ENCODE data around the gene SLFN11. TPM values are rescaled to one million over a fixed set of nuclear protein-coding genes. Genes with fewer than 3 reads are reported as not detected.

SLFN11 gene
- total RNA-seq, 1 experiment from 2014 or later, result 0.26 TPM

DNA sequence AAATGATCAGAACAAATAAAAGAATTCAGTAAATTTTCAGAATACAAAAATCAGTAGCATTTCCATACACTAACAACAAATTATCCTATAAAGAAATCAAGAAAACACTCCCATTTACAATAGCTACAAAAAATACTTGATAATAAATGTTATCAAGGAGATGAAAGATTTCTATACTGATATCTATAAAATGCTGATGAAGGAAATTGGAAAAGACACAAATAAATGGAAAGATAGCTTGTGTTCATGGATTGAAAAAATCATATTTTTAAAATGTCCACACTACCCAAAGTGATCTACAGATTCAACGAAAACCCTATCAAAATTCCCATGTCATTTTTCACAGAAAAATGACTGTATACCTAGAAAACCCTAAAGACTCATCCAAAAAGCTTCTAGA, 40.8 kb upstream of the SLFN11 start (continued):
- no peak for TF ChIP-seq TP53 (CRISPR knock-in tag; IDR thresholded peaks at IDR 0.05)

DNA sequence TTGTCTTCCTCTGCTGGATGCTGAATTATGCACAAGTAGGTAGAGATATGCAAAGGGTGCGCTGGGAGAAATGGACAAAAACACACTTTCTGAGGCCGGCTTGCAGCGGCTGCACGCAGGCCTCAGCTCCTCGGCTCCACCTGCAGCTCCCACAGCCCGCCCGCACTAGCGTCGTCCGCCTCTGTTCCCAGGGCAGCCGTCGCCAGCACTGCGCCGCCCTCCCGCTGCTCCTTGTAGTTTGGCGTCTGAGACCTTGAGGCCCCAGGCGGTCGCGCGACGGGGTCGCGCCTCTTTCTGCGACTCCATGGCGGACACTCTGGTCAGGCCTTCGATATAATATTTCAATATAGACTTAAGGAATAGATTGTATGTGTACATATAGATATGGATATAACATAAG, 34.1 kb upstream of the SLFN11 start:
- Mint-ChIP-seq H3K27ac (no peak overlapping the region), H3K9me3 (no peaks in the 10 kb centered on the region), H3K4me3 (no peak overlapping the region), H3K36me3 (peaks cover 14% of the 10 kb centered on the region), H3K27me3 (ENCODE audit: low read depth) (peaks cover 6% of the 10 kb centered on the region), H3K4me1 (no peaks in the 10 kb centered on the region)
- ATAC-seq (peak; percentile 76), DNase-seq (ENCODE audit: low spot score) (peak; percentile 35)
- CTCF ChIA-PET, result no interaction called here
- POLR2A ChIA-PET, result interaction anchor here (1.0 kb wide), 1 partner anchor 147 kb away, joined by 3 read pairs; no protein-coding TSS in a partner anchor
- TF ChIP-seq ZNF512 (CRISPR knock-in tag; IDR thresholded peaks at IDR 0.05; ENCODE audit: borderline replicate concordance) (no peak), SOX15 (CRISPR knock-in tag; IDR thresholded peaks at IDR 0.05) (no peak), TEAD1 (CRISPR knock-in tag; IDR thresholded peaks at IDR 0.05) (no peak), OVOL2 (CRISPR knock-in tag; IDR thresholded peaks at IDR 0.05; ENCODE audit: borderline replicate concordance) (no peak), SMAD4 (CRISPR knock-in tag; IDR thresholded peaks at IDR 0.05) (no peak), ZNF396 (CRISPR knock-in tag; IDR thresholded peaks at IDR 0.05; ENCODE audit: borderline replicate concordance) (no peak), MXD4 (CRISPR knock-in tag; IDR thresholded peaks at IDR 0.05; ENCODE audit: borderline replicate concordance) (no peak), CREB1 (CRISPR knock-in tag; IDR thresholded peaks at IDR 0.05) (no peak)

DNA sequence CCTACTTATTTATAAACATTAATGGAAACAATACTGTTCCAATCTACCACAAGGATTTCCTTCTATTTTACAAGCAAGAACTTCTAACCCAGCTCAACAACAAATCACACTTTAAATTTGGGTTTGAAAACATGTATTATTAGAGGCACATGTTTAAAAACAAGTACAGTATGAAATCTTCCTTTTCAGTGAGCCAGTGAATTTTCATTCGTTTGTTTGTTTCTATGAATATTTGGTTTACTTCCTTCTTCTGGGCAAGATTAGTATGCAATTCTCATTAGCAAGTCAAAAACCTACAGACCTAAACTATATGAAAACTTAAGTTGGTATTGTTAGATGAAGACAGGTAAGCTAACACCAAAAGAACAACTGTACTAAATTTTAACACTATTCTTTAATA, 33.1 kb upstream of the SLFN11 start:
- Mint-ChIP-seq H3K27me3 (ENCODE audit: low read depth) (peaks cover 6% of the 10 kb centered on the region), H3K4me1 (no peaks in the 10 kb centered on the region), H3K36me3 (peaks cover 14% of the 10 kb centered on the region), H3K9me3 (no peaks in the 10 kb centered on the region), H3K4me3 (no peak overlapping the region), H3K27ac (no peak overlapping the region)
- ChIA-PET POLR2A (no interaction called here), CTCF (no interaction called here)
- ATAC-seq, result no peak
- DNase-seq (ENCODE audit: low spot score), result no peak
- no peak for TF ChIP-seq NFE2L1 (CRISPR knock-in tag; IDR thresholded peaks at IDR 0.05)
- TF ChIP-seq ZNF425 (CRISPR knock-in tag; conservative IDR thresholded peaks at IDR 0.05), result no peak
- TF ChIP-seq GRHL2 (CRISPR knock-in tag; IDR thresholded peaks at IDR 0.05; ENCODE audit: insufficient replicate concordance, severe bottlenecking), result no peak
- no peak for TF ChIP-seq MXD4 (CRISPR knock-in tag; IDR thresholded peaks at IDR 0.05; ENCODE audit: borderline replicate concordance)
- TF ChIP-seq, protein P1, sequence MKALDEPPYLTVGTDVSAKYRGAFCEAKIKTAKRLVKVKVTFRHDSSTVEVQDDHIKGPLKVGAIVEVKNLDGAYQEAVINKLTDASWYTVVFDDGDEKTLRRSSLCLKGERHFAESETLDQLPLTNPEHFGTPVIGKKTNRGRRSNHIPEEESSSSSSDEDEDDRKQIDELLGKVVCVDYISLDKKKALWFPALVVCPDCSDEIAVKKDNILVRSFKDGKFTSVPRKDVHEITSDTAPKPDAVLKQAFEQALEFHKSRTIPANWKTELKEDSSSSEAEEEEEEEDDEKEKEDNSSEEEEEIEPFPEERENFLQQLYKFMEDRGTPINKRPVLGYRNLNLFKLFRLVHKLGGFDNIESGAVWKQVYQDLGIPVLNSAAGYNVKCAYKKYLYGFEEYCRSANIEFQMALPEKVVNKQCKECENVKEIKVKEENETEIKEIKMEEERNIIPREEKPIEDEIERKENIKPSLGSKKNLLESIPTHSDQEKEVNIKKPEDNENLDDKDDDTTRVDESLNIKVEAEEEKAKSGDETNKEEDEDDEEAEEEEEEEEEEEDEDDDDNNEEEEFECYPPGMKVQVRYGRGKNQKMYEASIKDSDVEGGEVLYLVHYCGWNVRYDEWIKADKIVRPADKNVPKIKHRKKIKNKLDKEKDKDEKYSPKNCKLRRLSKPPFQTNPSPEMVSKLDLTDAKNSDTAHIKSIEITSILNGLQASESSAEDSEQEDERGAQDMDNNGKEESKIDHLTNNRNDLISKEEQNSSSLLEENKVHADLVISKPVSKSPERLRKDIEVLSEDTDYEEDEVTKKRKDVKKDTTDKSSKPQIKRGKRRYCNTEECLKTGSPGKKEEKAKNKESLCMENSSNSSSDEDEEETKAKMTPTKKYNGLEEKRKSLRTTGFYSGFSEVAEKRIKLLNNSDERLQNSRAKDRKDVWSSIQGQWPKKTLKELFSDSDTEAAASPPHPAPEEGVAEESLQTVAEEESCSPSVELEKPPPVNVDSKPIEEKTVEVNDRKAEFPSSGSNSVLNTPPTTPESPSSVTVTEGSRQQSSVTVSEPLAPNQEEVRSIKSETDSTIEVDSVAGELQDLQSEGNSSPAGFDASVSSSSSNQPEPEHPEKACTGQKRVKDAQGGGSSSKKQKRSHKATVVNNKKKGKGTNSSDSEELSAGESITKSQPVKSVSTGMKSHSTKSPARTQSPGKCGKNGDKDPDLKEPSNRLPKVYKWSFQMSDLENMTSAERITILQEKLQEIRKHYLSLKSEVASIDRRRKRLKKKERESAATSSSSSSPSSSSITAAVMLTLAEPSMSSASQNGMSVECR (CRISPR knock-in tag; IDR thresholded peaks at IDR 0.05; ENCODE audit: borderline replicate concordance), result no peak
- no peak for TF ChIP-seq PRDM15 (CRISPR knock-in tag; IDR thresholded peaks at IDR 0.05)
- no peak for TF ChIP-seq USF1 (CRISPR knock-in tag; IDR thresholded peaks at IDR 0.05)
- TF ChIP-seq TEAD4 (CRISPR knock-in tag; IDR thresholded peaks at IDR 0.05), result no peak
- TF ChIP-seq, protein P2, sequence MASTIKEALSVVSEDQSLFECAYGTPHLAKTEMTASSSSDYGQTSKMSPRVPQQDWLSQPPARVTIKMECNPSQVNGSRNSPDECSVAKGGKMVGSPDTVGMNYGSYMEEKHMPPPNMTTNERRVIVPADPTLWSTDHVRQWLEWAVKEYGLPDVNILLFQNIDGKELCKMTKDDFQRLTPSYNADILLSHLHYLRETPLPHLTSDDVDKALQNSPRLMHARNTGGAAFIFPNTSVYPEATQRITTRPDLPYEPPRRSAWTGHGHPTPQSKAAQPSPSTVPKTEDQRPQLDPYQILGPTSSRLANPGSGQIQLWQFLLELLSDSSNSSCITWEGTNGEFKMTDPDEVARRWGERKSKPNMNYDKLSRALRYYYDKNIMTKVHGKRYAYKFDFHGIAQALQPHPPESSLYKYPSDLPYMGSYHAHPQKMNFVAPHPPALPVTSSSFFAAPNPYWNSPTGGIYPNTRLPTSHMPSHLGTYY (CRISPR knock-in tag; IDR thresholded peaks at IDR 0.05), result no peak
- TF ChIP-seq ATF3 (CRISPR knock-in tag; conservative IDR thresholded peaks at IDR 0.05), result no peak
- TF ChIP-seq ZMAT4 (CRISPR knock-in tag; IDR thresholded peaks at IDR 0.05), result no peak
